Trophoblast cell (in vitro differentiated cells and primary cell): Measurements from ENCODE around the gene RGL1.

Source experiments
- DNase-seq, 2 donors: peaks; one replicate each; pipeline ENCODE4 v3.0.0-alpha.2; 2016
- H2AFZ ChIP-seq: 2 replicates; pipeline ENCODE4 v1.6.1; 2013; ENCODE audit warnings: low read length, moderate library complexity, mild to moderate bottlenecking; ENCODE audit not compliant: insufficient read depth, poor library complexity
- H2AK5ac ChIP-seq: 2 replicates; pipeline ENCODE4 v1.6.1; 2013; ENCODE audit warnings: mild to moderate bottlenecking, low read length
- H2BK120ac ChIP-seq: 2 replicates; pipeline ENCODE4 v1.6.1; 2013; ENCODE audit warnings: low read length, mild to moderate bottlenecking, moderate library complexity; ENCODE audit not compliant: insufficient read depth, poor library complexity
- H2BK12ac ChIP-seq: 2 replicates; pipeline ENCODE4 v1.6.1; 2013; ENCODE audit warnings: mild to moderate bottlenecking, low read length, moderate library complexity
- H2BK5ac ChIP-seq: 2 replicates; pipeline ENCODE4 v1.6.1; 2013; ENCODE audit warnings: low read length, low read depth, moderate library complexity, mild to moderate bottlenecking; ENCODE audit not compliant: poor library complexity
- H3K14ac ChIP-seq: 2 replicates; pipeline ENCODE4 v1.6.1; 2013; ENCODE audit warnings: mild to moderate bottlenecking, low read length
- H3K18ac ChIP-seq: 2 replicates; pipeline ENCODE4 v1.6.1; 2013; ENCODE audit warnings: mild to moderate bottlenecking, low read length
- H3K23ac ChIP-seq: 2 replicates; pipeline ENCODE4 v1.6.1; 2013; ENCODE audit warnings: low read length
- H3K27ac ChIP-seq: 2 replicates; pipeline ENCODE4 v1.5.1; 2013; ENCODE audit warnings: low read depth, mild to moderate bottlenecking, inconsistent platforms, low read length, moderate library complexity
- H3K27me3 ChIP-seq: 2 replicates; pipeline ENCODE4 v1.6.1; 2013; ENCODE audit warnings: inconsistent platforms, mild to moderate bottlenecking, low read length, moderate library complexity; ENCODE audit not compliant: insufficient read depth
- H3K36me3 ChIP-seq, 2 experiments: 1 replicate in 1 of 2; 2 replicates in 1 of 2; pipeline ENCODE4 v1.6.1; 2013; ENCODE audit warnings: low read length in 2 of 2, mild to moderate bottlenecking in 2 of 2, moderate library complexity in 1 of 2; ENCODE audit not compliant: insufficient read depth in 2 of 2, control insufficient read depth in 1 of 2
- H3K4ac ChIP-seq: 2 replicates; pipeline ENCODE4 v1.6.1; 2013; ENCODE audit warnings: low read depth, mild to moderate bottlenecking, low read length, moderate library complexity
- H3K4me1 ChIP-seq, 2 experiments: 1 replicate in 1 of 2; 2 replicates in 1 of 2; pipeline ENCODE4 v1.6.1; 2013; ENCODE audit warnings: low read length in 2 of 2, mild to moderate bottlenecking in 2 of 2, moderate library complexity in 1 of 2; ENCODE audit not compliant: insufficient read depth in 2 of 2, control insufficient read depth in 1 of 2
- H3K4me2 ChIP-seq: 2 replicates; pipeline ENCODE4 v1.6.1; 2013; ENCODE audit warnings: inconsistent platforms, mild to moderate bottlenecking, low read length, moderate library complexity
- H3K4me3 ChIP-seq: 2 replicates; pipeline ENCODE4 v1.5.1; 2013; ENCODE audit warnings: mild to moderate bottlenecking, low read depth, low read length, inconsistent platforms
- H3K79me1 ChIP-seq: one replicate; pipeline ENCODE4 v1.6.1; 2013; ENCODE audit warnings: low read length
- H3K79me2 ChIP-seq: 2 replicates; pipeline ENCODE4 v1.6.1; 2013; ENCODE audit warnings: low read length, mild to moderate bottlenecking; ENCODE audit not compliant: control insufficient read depth, insufficient read depth, poor library complexity
- H3K9ac ChIP-seq: 2 replicates; pipeline ENCODE4 v1.6.1; 2013; ENCODE audit warnings: mild to moderate bottlenecking, low read length
- H3K9me3 ChIP-seq: 2 replicates; pipeline ENCODE4 v1.6.1; 2013; ENCODE audit warnings: low read depth, mild to moderate bottlenecking, control low read depth, inconsistent platforms, low read length; ENCODE audit not compliant: insufficient read depth
- H4K12ac ChIP-seq: 2 replicates; pipeline ENCODE4 v1.6.1; 2013; ENCODE audit warnings: low read depth, mild to moderate bottlenecking, low read length, moderate library complexity
- H4K8ac ChIP-seq: 2 replicates; pipeline ENCODE4 v1.6.1; 2013; ENCODE audit warnings: low read depth, mild to moderate bottlenecking, low read length, moderate library complexity
- H4K91ac ChIP-seq: one replicate; pipeline ENCODE4 v1.6.1; 2013; ENCODE audit warnings: low read depth, mild to moderate bottlenecking, low read length, moderate library complexity
- WGBS: extraction: QIAGEN DNeasy Blood & Tissue Kit; methylation state at CpG from one replicate; pipeline ENCODE4 v1.1.7; 2013; ENCODE audit warnings: missing lambda C conversion rate; ENCODE audit not compliant: insufficient read length, insufficient coverage; ENCODE audit errors: extremely low coverage; 5-methylcytosine and 5-hydroxymethylcytosine counted together

RGL1 gene

GRCh38 chr1:183883623-183884022 lies 78.7 kb downstream of the RGL1 start:
- H3K18ac ChIP-seq = no peak overlapping the region
- H4K12ac ChIP-seq = no peak overlapping the region
- H3K4ac ChIP-seq = no peak overlapping the region
- no peak overlapping the region for H3K9ac ChIP-seq
- H2BK12ac ChIP-seq = no peak overlapping the region
- no peak overlapping the region for H3K14ac ChIP-seq
- H3K27me3 ChIP-seq = no peaks in the 10 kb centered on the region
- H2AFZ ChIP-seq = no peak overlapping the region
- H3K23ac ChIP-seq = no peak overlapping the region
- H3K79me2 ChIP-seq = no peaks in the 10 kb centered on the region
- WGBS = no CpG with 5 or more reads among the region's 5 CpGs
- no peak overlapping the region for H3K4me3 ChIP-seq
- H3K9me3 ChIP-seq = no peaks in the 10 kb centered on the region
- no peak overlapping the region for H2BK5ac ChIP-seq
- H3K27ac ChIP-seq = no peak overlapping the region
- no peak overlapping the region for H4K8ac ChIP-seq
- peaks cover 7% of the 10 kb centered on the region for H3K79me1 ChIP-seq
- no peak overlapping the region for H2BK120ac ChIP-seq
- no peak overlapping the region for H3K4me2 ChIP-seq
- DNase-seq = peak in 1 of 2 donors; percentile 28
- H2AK5ac ChIP-seq = no peak overlapping the region
- peaks cover 0 to 2% of the 10 kb centered on the region in 2 experiments for H3K36me3 ChIP-seq
- peak overlapping the region; percentile 28 for H4K91ac ChIP-seq
- peaks cover 9 to 17% of the 10 kb centered on the region in 2 experiments for H3K4me1 ChIP-seq

GRCh38 chr1:183884526-183884925 lies 79.6 kb downstream of the RGL1 start:
- Histone ChIP-seq H2BK12ac (no peak overlapping the region), H3K9me3 (no peaks in the 10 kb centered on the region), H3K18ac (no peak overlapping the region), H2AK5ac (no peak overlapping the region), H4K91ac (no peak overlapping the region), H3K9ac (no peak overlapping the region), H3K4me3 (no peak overlapping the region), H3K4ac (no peak overlapping the region), H3K36me3 (peaks cover 0 to 2% of the 10 kb centered on the region in 2 experiments), H4K8ac (no peak overlapping the region), H2BK120ac (no peak overlapping the region), H4K12ac (no peak overlapping the region), H3K23ac (no peak overlapping the region), H2BK5ac (no peak overlapping the region), H3K27me3 (no peaks in the 10 kb centered on the region), H2AFZ (no peak overlapping the region), H3K14ac (no peak overlapping the region), H3K4me2 (no peak overlapping the region), H3K79me1 (peaks cover 7% of the 10 kb centered on the region), H3K79me2 (no peaks in the 10 kb centered on the region), H3K27ac (no peak overlapping the region), H3K4me1 (peaks cover 9 to 17% of the 10 kb centered on the region in 2 experiments)
- no CpG with 5 or more reads among the region's 4 CpGs for WGBS
- no peak for DNase-seq

- Histone ChIP-seq H2BK120ac (no peak overlapping the region), H4K91ac (no peak overlapping the region), H2AK5ac (no peak overlapping the region), H3K4me2 (no peak overlapping the region), H4K8ac (no peak overlapping the region), H3K23ac (no peak overlapping the region), H3K79me2 (no peaks in the 10 kb centered on the region), H3K4me3 (no peak overlapping the region), H3K9ac (no peak overlapping the region), H3K27me3 (no peaks in the 10 kb centered on the region), H3K14ac (no peak overlapping the region), H3K27ac (no peak overlapping the region), H3K4ac (no peak overlapping the region), H2BK12ac (no peak overlapping the region), H2BK5ac (no peak overlapping the region), H2AFZ (no peak overlapping the region), H3K18ac (no peak overlapping the region), H3K79me1 (peaks cover 7% of the 10 kb centered on the region), H3K9me3 (no peaks in the 10 kb centered on the region), H4K12ac (no peak overlapping the region), H3K4me1 (peaks cover 9 to 17% of the 10 kb centered on the region in 2 experiments), H3K36me3 (peaks cover 0 to 2% of the 10 kb centered on the region in 2 experiments)
- no CpG with 5 or more reads among the region's 1 CpG for WGBS
- no peak for DNase-seq
Measured at GRCh38 chr1:183885142-183885735, 80.3 kb downstream of the RGL1 start.

GRCh38 chr1:183886083-183886828 lies 81.3 kb downstream of the RGL1 start:
- no peak overlapping the region for H2BK120ac ChIP-seq
- H3K36me3 ChIP-seq = peaks cover 0 to 2% of the 10 kb centered on the region in 2 experiments
- no peak overlapping the region for H4K12ac ChIP-seq
- H3K4me3 ChIP-seq = no peak overlapping the region
- H2AFZ ChIP-seq = no peak overlapping the region
- H3K14ac ChIP-seq = no peak overlapping the region
- H2AK5ac ChIP-seq = no peak overlapping the region
- H2BK12ac ChIP-seq = no peak overlapping the region
- peaks cover 4% of the 10 kb centered on the region for H3K79me1 ChIP-seq
- WGBS = no CpG with 5 or more reads among the region's 3 CpGs
- H3K9ac ChIP-seq = no peak overlapping the region
- no peak for DNase-seq
- no peaks in the 10 kb centered on the region for H3K27me3 ChIP-seq
- peaks cover 9 to 15% of the 10 kb centered on the region in 2 experiments for H3K4me1 ChIP-seq
- no peak overlapping the region for H2BK5ac ChIP-seq
- no peak overlapping the region for H3K4ac ChIP-seq
- H3K4me2 ChIP-seq = no peak overlapping the region
- H4K8ac ChIP-seq = no peak overlapping the region
- no peaks in the 10 kb centered on the region for H3K9me3 ChIP-seq
- H4K91ac ChIP-seq = no peak overlapping the region
- H3K18ac ChIP-seq = no peak overlapping the region
- no peaks in the 10 kb centered on the region for H3K79me2 ChIP-seq
- H3K27ac ChIP-seq = no peak overlapping the region
- H3K23ac ChIP-seq = no peak overlapping the region
